Activated gamma-delta T cell treated with Interleukin-2 at 50 U/mL for 16 hours (primary cell): ENCODE data around the gene MGME1.

ENCODE experiments used
- DNase-seq: peaks from one replicate; pipeline ENCODE4 v3.0.0-alpha.2; 2020

Gene MGME1

GRCh38 chr20:17961587-17961940 is 7.3 kb upstream of the MGME1 start:
- no peak for DNase-seq

DNA sequence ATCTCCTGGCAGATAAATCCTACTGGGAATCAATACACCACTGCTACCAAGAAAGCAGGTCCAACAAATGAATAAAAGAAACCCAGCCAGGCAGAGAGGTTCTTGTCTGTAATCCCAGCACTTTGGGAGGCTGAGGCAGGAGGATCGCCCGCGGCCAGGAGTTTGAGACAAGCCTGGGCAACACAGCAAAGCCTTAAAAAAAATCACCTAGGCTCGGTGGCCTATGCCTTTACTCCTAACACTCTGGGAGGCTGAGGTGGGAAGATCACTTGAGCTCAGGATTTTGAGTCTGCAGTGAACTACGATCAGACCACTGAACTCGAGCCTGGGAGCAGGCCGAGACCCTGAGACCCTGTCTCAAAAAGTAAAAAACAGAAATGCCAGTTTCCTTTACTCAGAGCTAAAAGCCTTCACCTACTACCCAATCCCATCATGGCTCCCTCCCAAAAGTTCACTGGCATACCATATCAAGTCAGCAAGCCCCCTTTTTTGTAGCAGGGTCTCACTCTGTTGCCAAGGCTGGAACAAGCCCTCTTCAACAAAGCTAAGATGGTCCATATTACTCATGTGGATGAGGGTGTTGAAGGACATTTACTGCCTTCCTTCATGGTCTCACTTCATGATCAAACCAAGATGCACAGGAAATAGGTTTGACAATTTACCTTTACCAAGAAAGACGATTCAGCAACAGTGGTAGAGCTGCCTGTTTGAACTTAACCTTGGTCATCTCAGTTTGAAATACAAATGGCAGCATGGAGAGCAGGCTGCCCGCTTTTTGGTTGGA is 5.5 kb upstream of the MGME1 start:
- DNase-seq: no peak

DNA sequence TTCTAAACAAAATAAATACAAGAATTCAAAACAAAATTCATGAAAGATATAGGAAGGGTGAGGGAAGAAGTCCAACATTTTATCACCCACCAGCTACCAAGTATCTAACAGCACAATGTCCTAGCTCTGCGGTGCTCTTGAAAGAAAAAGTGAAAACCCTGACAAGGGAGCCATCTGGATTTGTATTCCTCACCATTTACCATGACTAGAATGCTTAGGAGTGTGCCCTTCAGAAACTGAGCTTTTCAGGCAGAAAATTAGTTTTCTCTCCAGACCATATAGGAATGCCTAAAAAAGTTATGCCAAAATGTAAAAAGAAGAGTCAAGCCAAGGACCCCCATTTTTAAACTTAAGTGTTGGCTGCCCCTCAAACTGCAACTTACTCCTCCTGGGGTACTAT is 4.7 kb upstream of the MGME1 start:
- DNase-seq: no peak

DNA sequence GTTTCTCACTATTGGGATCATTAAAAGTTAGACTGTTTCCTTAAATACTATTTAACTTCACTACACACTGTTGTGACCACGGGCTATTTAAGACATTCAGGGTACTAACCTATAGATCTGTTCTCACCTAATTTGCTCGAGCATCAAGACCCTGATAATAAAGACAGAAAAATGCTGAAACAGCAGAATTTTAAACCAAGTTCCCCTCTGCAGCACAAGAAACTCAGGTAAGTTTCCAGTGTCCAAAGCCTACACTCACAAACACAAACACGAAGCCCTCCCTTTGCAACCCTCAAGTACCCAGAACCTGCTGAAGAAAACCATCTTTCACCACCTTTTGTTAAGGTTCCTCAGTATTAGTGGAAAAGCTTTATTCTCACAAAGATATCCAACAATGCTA is 4.2 kb upstream of the MGME1 start:
- no peak for DNase-seq

- DNase-seq: no peak
Measured at GRCh38 chr20:17965042-17965697, 3.6 kb upstream of the MGME1 start.

GRCh38 chr20:17966432-17967310 is 2.1 kb upstream of the MGME1 start:
- DNase-seq: peak; percentile 8

DNA sequence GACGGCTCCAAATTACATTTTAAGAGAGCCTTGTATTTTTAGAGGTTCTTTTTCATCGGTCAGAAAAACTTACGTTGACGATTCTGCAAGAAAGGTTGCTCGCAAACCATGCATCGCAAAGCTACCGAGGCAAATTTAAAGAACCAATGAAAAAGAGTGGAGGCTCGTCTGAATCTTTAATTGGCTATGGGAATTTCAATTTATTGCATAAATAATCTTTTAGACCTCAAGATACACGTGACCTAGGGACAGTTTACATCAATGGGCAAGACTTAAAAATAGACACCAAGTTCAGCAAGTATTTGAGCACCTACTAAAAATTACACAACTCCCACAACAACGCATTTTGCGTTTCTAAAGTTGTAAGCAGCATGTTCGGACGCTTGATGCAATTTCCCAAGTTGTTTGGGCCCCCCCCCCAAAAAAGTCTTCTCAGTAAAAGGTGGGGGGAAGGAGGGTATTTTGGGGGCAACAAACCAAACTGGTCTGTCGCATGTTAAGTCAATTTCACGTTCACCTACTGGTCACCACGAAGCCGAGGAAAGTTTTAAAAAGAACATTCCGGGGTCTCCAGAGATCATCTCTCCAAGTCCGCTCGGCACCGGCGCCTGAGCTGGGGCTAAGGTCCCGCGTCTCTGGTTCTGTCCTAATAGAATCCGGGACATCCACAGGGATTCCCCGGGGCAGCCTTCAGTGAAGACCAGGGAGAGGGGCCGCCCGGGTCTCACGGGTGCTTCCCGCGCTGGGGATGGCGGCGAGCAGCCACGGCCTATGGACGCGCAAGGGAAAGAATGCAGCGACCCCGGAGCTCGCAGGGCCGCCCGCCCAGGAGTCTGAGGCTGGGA is 1.1 kb upstream of the MGME1 start:
- no peak for DNase-seq

GRCh38 chr20:17969278-17969883 is 563 bp downstream of the MGME1 start:
- DNase-seq: peak; percentile 19

DNA sequence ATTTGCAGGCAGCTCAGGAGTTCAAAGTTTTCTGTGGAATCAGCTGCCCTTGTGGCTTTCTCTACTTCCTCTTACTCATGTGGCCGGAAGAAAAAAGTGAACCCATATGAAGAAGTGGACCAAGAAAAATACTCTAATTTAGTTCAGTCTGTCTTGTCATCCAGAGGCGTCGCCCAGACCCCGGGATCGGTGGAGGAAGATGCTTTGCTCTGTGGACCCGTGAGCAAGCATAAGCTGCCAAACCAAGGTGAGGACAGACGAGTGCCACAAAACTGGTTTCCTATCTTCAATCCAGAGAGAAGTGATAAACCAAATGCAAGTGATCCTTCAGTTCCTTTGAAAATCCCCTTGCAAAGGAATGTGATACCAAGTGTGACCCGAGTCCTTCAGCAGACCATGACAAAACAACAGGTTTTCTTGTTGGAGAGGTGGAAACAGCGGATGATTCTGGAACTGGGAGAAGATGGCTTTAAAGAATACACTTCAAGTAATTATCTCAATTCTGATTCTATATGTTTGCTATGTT is 1.1 kb downstream of the MGME1 start:
- DNase-seq: peak; percentile 27

- no peak for DNase-seq
Measured at GRCh38 chr20:17971300-17972013, 2.6 kb downstream of the MGME1 start.

- DNase-seq: no peak
Measured at GRCh38 chr20:17972121-17972520, 3.3 kb downstream of the MGME1 start.

DNA sequence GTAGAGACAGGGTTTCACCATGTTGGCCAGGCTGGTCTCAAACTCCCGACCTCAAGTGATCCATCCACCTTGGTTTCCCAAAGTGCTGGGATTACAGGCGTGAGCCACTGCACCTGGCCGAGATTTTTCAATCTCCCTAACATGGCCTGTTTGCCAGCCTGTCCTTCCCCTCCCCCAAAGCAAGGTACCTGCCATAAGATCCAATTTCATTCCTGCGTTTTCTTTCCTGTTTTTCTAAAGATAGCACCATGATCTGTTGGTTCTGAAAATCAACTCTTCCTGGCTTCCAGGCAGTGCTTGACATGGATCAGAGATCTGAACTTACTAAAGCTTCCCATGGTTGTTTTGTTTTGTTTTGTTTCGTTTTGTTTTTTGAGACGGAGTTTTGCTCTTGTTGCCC is 7.5 kb downstream of the MGME1 start:
- no peak for DNase-seq

DNA sequence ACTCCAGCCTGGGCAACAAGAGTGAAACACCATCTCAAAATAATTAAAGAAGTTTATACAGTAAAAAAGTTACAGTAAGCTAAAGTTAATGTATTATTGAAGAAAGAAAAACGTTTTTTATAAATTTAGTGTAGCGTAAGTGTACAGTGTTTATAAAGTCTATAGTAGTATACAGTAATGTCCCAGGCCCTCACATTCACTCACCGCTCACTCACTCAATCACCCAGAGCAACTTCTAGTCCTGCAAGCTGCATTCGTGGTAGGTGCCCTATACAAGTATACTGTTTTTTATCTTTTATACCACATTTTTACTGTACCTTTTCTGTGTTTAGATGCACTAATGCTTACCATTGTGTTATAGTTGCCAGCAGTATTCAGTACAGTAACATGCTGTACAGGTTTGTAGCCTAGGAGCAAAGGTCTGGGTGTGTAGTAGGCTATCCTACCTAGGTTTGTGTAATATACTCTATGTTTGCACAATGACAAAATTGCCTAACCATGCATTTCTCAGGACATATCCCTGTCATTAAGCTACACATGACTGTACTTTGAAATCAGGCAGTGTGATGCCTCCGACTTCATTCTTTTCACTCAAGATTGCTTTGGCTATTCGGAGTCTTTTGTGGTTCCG is 16.7 kb downstream of the MGME1 start:
- no peak for DNase-seq

DNA sequence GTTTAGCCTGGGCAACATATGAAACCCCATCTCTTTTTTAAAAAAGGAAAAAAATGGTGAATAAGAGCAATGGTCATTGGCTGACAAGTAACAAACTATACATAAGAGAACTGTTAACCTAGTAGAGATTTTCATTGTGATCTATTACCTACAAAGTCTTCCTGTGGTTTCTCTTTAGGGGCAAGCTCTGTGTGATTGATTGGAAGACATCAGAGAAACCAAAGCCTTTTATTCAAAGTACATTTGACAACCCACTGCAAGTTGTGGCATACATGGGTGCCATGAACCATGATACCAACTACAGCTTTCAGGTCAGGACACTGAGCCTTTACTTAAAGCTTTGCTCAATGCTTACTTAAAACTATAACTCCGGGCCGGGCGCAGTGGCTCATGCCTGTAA is 19.2 kb downstream of the MGME1 start:
- DNase-seq: no peak

DNA sequence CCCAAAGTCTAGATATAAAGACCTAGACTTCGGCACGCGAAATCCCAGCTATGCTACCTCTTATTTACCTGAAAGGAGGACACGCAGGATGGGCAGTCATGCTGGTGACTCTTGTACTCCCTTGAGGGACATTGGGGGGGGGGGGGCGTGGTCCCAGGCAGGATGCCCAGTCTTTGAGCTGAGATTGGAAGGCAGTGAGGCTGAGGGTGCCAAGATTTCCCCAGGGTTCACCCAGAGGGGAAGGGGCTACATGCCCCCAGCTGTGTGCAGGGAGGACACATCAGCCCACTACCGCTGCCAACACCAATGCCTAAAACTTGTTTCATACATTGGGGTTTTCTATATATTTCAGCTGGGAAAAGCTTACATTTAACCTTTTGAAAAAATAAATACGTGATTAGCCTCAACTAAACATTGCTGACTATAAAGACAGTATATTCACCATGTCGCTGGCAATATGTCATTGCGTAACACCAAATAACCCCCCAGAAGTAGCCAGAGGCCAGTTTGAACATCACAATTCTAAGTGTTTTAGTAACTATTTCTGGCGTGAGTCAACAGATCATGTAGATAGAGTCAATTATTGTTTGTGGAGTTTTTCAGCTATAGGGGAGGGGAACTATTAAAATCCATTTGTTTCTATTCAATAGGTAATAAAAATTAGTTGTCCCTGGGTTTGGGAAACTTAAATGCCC is 21.6 kb downstream of the MGME1 start:
- no peak for DNase-seq

DNA sequence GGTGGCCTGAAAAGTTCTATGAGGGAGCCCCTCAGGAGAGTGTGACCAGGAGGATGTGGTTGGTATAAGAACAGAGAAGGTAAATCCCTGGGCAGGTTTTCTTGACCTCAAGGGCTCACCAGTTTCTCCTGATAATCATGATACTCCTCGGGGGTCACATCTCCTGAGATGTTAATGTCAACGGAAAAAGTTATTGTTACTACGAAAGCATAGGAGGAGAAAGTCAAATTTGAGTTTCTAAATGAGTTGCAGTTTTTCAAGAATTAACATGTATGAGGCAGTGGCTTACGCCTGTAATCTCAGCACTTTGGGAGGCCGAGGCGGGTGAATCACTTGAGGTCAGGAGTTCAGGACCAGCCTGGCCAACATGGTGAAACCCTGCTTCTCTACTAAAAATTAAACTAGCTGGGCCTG is 23.4 kb downstream of the MGME1 start:
- DNase-seq: no peak

DNA sequence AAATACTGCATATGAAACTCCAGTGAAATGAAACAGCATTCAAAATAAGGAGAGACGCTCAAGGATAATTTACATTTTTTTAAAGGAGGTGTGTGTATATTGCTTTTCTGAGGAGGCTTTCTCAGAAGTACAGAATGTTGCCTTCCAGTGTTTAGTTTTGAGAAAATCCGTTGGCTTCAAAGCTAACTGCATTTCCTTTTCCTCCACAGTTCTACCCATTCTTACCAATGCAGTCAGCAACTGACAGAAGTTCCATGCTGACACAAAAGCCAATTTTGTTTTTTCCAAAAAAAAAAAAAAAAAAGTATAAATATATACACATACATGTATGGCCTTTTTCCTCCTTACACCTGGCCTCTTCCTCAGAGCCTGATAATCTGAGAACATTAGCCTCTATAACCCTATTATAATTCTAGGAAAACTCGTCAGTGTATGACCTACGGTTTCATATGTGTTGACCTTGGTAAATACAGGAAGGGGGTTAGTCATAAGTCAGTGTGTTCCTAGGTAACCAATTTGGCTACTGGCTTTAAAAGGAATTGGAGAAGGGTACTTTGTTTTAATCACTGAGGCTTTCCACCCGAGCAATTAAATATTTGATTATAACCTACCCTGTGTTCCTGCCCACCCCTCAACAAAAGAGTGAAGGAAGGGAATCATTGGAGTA is 24.2 kb downstream of the MGME1 start:
- no peak for DNase-seq

- no peak for DNase-seq
Measured at GRCh38 chr20:17993546-17993945, 24.7 kb downstream of the MGME1 start.

DNA sequence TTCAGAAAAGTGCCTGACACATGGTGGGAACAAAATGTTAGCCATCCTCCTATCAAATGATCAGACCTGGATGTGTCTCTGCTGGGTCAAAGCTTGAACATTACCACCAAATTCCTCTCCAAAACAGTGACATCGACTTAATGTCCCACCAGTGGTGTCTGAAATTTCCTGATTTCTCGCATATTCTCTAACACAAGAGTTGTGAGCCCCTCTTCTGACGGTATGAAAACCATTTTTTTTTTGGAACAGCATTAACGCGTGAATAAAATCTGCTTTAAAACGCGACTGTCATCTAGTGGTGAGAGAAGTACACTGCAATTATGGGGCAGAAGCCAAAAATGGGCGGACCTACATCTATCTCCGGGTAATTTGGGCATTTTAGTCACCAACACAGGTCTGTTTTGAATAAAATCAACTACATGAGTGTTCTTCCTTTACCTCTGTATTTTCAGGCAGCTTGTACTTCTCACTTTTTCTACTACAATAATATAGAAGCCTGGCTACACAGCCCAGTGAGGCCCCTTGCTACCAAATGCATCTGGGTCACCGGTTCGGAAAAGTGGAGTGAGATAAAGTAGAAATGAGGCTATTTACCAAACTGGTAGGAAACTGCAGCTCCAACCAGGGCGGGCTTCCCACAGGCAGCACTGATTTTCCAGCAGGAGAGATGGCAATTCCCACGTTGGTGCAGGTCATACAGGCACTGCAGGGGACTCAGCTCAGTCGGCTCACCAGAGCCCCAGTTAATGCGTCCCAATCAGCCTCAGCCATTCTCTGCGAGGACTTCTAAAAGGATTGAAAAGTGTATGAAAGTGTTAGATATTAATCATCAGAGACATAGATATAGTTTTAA is 27.4 kb downstream of the MGME1 start:
- peak; percentile 31 for DNase-seq
